NCI-H187 (cell line): Measurements from ENCODE around the gene TELO2.

Experiments used
- DNase-seq, 2 experiments: peaks; one replicate each; lab custom pipeline; 2025; lab: John Stamatoyannopoulos, UW

The TELO2 gene

DNA sequence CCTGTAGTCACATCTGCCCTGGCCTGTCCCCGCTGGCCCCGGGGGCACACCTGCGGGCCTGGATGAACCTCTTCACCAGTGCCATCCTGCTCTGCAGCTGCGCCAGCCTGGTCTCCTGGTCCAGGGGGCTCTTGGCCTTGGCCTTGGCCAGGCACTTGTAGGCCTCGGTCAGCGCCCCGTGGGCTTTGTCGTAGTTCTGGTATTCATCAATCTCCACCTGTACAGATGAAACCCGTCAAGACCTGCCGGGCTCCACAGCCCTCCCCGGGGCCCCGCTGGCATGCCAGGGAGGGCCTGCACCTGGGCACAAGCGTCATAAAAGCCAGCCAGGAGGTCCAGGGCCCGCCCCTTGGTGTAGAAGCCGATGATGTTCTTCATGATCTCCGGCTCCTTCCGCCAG lies 26.7 kb downstream of the TELO2 start:
- DNase-seq = no peak

DNA sequence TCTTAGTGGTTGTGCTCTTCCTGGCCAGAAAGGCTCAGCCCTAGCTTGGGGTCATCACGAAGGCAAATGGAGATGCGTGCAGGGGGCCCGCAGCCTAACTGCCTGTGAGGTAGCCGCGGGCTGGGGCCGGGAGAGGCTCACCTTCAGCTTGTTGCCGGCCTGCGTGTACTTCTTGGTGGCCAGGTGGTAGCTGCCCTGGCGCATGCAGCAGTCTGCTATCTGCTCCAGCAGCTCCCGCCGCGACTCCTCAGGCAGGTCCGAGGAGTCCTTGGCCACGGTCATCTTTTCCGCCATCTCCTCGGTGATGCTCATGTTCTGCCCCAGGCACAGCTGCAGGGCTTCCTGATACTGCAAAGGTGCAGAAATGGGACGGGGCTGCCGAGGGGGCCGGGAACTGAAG lies 27.3 kb downstream of the TELO2 start:
- DNase-seq = no peak

DNA sequence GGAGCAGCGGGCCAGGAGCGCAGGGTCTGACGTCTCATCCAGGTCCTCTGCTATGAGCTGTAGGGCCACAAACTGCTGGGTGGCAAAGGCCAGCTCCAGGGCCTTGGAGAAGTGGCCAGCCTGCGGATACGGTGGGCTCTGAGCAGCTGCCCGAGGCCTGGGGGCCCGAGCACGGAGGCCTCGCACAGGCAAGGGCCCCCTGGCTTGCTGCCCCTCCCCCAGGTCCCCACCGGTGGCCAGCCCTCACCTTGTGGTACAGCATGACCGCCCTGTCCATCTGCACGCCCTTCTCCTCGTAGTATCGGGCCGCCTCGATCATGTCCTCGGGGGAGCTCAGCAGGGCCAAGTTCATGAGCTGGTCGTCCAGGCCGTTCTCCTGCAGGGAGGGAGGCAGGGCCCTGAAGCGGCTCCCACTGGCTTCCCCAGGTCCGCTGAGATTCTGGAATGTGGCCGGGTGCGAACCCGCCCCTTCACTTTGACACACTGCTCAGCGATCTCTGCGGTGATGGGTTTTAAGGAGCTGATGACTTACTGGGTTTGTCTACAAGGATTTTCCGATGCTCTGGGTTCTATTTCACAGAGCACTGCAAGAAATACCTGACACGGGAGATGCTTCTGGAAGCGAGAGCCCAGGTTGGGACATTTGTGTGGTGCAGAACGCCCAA lies 30.6 kb downstream of the TELO2 start:
- no peak for DNase-seq

DNA sequence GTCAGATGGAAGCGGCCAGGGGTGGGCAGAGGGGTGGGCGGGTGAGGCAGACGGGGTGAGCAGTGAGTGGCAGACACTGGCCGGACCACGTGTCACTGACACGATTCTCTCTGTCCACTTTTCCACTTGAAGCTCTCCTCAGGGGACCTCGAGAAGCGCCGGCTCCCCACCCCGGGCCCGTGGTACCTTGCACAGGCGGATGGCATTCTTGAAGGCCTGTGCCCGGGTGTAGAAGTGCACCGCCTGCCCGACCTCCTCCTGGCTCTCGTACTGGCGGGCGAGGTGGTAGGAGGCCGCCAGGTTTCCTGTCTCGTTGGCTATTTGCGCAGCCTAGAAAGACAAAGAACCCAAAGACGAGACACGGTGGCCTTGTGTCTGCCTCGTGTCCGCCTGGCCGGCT lies 31.2 kb downstream of the TELO2 start:
- DNase-seq = no peak

DNA sequence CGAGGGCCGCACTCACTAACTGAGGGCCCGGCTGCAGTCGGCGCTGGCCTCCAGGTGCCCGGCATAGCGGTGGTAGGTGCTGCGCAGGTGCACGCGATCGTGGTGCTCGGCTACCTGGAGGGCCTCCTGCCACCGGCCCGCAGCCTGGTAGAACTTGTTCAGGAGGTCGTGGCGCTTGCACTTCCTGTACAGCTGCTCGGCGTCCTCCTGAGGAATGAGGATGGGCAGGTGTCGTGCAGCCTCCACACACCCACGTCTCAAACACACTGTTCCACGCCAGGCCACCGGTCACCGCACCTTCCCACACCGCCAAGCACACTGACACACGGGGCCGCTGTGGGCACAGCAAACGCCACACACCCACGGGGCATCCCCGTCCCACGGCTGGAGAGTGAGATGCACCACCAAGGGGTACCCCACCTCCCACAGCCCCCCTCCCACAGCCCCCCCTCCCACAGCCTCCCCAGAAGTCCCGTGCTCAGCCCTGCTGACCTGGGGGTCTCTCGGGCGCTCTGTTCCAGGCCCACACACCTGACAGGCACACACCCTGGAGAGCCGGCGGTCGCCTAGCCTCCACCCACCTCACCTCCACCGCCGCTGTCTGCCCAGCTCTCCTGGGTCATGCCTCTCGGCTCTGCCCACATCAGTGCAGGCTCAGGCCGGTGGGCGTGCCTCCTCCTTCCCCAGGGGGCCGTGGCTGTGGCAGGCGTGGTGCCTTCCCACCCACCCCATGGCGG lies 32.9 kb downstream of the TELO2 start:
- no peak for DNase-seq

DNA sequence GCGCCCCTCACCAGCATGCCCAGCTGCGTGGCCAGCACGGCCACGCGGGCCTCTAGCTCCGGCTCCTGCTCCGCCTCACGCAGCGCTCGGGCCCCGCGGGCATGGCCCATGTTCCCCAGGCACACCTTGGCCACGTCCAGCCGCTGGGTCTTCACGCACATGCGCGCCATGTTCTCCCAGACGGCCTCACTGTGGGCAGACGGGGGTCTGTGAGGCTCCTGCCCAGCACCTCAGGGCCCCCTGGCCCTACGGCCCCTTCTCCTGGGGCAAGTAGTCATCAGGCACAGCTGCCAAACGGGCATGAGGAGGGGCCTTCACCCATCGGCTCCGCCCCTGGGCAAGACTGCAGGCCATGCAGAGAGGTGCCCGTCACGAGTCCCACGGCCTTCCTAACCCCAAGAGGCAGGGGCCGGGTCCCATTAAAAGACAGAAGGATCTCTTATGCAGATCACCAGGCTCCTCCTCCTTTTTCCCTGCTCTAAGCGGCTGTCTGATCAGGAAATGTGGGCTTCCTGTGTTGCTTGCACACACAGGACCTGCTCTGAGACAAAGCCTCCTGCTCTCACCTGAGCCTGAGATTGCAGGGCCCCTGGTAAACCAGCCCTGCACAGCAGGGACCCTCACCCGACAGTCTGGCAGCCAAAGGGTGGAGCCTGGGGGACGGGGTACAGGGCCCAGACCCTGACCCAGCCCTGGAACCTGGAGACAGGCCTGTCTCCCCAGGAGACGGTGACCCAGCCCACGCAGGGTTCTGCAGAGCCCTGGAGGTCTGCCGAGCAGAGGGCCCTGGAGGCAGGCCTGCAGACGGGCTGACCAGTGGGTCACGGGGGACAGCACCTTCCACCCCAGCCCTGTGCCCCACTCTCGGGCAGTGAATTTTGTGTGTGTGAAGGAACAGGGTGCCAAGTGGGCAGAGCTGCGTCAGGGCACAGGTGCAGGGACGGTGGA lies 33.7 kb downstream of the TELO2 start:
- DNase-seq = no peak

DNA sequence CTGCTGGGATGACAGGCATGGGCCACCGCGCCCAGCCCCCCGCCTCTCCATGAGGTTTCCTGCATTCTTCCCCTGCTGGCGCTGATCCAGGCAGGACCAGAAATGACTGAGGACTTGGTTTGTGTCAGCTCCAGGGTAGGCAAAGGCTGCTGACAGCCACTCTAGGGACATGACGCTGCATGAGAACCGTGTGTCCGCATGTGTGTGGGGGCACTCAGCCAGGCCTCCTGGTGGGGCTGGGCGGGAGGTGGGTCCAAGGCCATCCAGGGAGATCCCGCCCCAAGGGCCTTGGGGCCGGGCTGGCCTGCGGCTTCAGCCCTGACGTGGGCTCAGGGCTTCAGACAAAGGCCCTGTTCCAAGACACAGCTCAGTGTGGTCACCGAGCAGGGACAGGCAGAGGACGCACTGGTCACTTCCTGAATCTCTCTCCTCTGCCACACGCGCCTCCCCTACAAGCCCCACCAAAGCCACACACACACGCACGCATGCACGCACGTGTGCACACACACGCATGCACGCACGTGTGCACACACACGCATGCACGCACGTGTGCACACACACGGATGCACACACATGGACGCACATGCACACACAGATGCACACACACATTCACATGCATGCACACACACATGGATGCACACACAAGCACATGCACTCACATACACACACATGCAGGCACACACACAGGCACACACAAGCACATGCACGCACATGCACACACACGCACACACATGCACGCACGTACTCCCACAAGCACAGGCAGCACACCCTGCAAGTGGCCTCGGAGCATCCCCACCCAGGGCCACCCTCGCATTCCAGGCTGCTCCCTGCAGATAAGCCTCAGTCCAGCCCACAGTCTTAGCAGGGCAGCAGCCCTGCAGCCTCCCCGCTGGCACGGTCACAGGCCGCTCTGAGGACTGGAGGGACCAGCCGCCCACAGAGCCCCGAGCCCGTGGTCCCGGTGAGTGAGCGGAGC lies 35.0 kb downstream of the TELO2 start:
- DNase-seq = no peak

DNA sequence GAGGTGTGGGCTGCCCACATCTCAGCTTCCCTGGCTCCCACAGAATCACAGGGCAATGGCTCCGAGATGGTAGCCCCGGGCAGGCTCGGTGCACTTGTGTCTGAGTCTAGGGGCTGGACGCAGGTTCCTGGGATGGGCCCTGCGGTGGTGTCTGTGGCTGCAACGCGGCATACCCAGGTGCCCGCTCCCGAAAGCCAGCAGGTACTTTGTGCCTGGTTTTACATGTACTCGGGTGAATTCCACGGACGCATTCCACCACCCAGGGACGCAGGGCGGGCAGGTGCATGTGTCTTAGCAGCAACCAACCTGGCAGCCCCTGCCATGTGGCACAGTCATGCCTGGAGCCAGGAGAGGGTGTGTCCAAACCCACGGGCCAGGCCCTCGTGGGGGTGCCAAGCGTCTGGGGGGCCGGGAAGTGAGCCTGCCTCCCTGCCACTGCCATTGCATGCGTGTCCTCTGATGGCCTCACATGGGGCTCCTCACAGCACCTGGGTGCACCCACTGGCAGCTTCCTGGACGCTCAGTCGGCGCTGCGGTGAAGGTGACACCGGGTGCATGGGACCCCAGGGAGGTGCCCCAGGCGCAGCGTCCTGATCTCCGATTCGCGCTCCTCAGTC lies 35.9 kb downstream of the TELO2 start:
- DNase-seq = no peak

DNA sequence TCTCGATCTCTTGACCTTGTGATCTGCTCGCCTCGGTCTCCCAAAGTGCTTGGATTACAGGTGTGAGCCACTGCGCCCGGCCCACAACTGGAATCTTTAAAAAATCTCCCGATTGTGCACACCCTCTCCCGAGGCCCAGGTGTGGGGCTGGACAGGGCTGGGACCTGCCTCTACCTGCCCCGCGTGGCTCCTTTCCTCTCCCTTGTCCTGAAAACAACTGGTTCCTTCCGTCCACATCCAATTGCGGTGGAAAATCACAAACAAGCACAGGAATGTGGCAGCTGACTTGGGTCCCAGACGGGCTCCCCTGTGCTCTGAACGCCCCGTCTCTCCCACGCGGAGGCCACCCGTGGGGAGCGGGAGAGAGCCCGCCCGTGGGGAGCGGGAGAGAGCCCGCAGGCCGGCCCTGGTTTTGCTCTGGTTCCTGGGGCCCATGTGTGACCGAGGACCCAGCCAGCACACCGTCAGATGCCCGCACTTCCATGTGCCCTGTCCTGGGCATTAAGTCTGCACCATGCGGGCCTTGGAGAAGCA lies 37.3 kb downstream of the TELO2 start:
- DNase-seq = no peak

DNA sequence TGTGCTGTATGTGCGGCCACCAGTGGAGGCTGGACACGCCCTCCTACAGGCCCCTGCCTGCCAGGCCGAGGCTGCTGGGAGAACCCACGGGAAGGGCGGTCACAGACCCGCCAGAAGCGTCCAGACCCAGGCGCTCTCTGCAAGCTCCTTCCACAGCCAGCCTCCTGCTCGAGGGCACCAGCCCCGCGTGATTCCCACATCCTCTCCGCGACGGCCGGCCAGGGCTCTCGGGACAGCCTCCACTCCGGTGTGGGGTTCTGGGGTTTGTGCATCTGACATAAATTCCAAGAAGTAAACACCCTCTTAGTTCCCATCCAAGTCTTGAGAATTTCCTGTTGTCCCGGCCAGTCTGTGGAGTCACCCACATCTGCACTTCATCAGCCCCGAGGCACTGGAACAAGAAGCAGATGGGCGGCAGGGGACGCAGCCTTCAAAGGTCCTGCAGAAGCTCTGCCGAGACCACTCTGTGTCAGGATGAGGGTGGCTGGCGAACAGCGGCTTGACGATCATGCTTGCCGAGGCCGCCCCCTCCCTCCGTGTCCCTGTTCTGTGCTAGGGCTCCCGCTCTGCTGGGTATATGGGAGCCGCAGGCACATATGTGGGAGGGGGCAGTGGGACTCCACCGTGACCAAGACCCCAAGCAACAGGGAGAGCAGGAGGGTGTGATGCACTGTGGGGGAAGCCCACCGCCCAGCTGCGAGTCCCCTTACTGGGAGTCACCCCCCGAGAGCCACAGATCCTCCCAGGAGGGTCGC lies 37.9 kb downstream of the TELO2 start:
- no peak for DNase-seq

DNA sequence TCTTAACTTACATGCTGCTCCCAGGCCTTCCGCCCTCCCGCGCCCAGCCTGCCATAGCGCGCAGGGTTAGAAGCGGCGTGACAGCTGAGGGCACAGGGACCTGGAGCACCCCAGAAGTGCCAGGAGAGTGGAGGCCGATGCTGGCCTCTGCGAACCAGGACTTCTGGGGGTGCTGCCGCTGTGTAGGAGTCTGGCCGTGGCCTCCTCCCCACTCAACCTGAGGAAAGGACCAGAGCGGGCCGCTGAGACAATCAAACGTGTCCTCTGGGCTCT lies 38.4 kb downstream of the TELO2 start:
- DNase-seq = no peak

DNA sequence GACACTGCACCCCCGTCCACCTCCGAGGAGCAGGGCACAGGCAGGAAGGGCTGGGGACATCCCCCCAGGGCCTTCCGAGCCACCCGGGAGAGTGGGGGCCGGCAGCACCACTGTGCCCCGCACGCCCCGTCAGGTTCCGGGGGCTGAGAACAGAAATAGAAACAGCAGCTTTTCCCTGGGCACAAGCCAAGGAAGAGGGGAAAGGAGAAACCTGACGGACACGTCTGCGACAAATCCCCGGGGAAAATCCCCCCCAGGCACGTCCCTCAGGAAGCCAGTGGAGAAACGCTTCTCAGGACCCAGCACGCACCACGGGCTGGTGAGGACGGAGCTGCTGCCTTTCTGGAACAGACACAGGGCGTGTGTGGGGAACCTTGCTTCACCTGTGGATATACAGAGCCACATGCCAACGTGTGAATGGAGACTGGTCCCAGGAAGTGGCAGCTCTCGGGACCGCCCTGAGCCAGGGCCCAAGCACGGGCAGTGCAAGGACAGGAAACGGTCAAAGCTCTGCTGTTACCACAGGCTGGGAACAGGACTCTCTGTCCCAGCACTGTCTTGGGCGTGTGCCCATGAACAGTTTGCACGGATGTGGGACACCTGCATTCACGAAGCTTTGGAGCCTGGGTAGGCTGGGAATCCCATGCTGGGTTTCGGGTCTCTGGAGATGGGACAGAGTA lies 39.1 kb downstream of the TELO2 start:
- no peak for DNase-seq

DNA sequence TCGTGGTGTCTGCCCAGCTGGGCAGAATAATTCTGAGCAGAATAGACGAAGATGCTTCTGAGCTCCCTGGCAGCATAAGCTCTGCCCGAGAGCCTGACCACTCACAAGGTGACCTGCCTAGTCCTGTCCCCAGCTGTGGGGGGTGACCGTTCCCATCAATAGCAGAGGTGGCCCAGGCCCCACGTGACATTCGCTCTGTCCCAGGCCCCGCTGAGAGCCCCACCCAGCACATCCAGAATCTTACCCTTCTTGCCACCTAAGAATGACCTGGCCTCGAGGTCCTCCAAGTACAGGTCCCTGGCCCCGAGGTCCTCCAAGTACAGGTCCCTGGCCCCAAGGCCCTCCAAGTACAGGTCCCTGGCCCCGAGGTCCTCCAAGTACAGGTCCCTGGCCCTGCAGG lies 39.6 kb downstream of the TELO2 start:
- DNase-seq = no peak

DNA sequence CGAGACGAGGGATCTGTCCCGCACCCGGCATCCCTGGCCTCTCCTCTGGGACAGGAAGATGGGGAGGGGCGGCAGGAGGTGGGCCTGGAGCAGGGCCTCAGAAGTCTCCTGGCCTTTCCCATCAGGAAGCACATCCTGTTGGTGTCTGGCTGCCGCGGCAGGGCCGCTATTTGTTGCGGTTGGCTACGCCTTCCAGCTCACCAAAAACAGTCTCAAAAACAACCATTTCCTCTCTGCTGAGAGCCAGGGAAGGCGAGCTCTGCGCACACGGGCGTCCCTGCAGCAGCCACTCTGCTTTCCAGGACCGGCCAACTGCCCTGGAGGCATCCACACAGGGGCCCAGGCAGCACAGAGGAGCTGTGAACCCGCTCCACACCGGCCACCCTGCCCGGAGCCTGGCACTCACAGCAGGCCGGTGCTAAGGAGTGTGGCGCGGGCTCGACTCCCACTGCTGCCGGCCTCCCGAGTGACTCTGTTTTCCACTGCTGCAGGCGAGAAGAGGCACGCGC lies 40.3 kb downstream of the TELO2 start, which contains the start of gene TMEM204:
TMEM204 (plus strand) TSS at position 224 of the 509 bp plus-strand sequence. CDS start 610 bp downstream, outside the sequence.
- no peak for DNase-seq

DNA sequence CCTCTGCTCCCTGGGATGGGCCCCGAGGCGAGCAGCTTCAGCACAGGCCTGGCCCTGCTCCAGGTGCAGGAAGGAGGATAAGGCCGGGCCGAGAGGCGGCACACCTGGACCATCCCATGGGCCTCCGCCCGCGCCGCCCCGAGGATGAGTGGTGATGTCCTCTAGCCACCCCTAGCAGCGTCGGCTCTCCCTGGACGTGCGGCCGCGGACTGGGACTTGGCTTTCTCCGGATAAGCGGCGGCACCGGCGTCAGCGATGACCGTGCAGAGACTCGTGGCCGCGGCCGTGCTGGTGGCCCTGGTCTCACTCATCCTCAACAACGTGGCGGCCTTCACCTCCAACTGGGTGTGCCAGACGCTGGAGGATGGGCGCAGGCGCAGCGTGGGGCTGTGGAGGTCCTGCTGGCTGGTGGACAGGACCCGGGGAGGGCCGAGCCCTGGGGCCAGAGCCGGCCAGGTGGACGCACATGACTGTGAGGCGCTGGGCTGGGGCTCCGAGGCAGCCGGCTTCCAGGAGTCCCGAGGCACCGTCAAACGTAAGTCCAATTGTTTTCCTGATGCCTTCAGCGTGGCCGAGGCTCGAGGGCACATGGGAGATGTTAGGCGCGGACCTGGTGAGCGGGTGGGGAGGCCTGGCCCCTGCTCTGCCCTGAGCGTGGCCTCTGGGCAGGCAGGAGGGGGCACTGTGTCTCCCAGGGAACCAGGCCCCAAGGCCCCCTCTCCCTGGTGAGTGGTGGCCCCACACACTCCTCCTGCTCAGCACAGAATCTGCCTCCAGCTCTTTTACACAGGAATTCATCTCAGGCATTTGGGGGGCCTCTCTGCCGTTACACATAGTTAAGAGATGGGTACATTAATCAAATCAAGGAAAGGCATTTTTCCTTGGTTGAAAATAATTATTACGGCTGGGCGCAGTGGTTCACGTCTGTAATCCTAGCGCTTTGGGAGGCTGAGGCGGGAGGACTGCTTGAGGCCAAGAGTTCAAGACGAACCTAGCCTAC lies 41.2 kb downstream of the TELO2 start:
- DNase-seq = no peak

DNA sequence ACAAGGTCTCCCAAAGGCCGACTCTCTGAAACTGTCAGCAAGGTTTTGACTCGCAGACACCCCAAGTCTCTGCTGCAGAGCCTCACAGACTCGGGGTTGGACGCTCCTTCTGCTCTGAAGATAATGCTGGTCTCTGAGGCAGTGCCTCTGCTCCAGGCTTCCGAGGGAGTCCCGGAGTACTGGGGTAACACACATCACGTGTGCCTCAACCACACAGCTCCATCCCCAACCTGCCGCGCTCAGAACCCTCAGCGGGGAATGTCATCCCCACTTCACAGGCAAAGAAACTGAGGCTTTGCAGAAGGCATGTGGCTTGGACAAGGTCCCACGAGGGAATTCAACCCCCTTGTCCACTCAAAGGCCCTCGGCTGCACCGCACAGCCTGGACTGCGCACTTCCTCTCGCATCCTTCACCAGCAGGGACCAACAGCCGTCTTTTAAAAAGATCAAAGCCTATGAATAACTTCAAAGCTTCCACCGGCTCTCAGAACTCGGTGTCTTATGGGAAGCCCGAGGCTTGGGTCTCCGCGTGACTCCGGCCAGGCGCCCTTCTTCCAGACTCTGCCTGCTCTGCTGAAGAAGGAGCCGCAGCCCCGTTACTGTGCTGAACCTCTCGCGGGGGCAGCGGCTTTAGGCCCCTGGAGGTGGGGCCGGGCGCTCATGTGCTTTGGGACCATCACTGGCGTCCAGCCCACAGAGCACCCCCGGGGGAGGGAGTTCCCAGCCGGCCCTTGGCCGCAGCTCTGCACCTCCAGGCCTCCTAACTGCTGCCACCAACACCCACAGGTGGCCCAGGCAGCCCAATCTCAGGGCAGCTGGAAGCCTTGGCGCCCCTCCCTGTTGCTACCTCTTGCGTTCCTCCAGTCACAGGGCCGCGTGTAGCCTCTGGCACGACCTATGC lies 42.5 kb downstream of the TELO2 start:
- DNase-seq = no peak

DNA sequence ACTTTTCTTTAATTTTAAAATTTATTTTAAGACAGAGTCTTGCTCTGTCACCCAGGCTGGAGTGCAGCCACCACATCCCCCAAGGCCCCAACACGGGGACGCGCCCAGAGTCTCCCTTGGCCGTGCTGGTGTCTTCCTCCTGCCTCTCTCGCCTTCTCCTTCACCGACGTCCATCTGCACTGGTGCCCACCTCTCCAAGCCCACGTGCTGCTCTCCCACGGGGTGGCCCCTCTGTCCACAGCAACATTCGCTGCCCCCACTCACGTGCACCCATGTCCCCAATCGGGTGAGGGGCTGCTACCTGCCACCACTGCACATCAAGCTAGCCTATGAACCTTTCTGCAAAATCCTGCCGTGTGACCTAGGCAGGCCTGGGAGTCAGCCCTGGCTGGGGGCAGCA lies 43.4 kb downstream of the TELO2 start:
- no peak for DNase-seq
